H9 (cell line): ENCODE measurements around the gene GYG2. TPM values are rescaled to one million over a fixed set of nuclear protein-coding genes. Genes with fewer than 3 reads are reported as not detected.

Experiments used
- DNase-seq: peaks from one replicate; pipeline ENCODE4 v3.0.0-alpha.2; 2017
- H2AFZ ChIP-seq: one replicate; pipeline ENCODE4 v1.6.1; 2013; ENCODE audit warnings: mild to moderate bottlenecking, low read length, control low read depth, moderate library complexity
- H2AK5ac ChIP-seq: 2 replicates; pipeline ENCODE4 v1.6.1; 2013; ENCODE audit warnings: low read length, control low read depth, mixed read lengths; ENCODE audit not compliant: insufficient read length
- H2BK120ac ChIP-seq: one replicate; pipeline ENCODE4 v1.6.1; 2013; ENCODE audit warnings: low read depth, mild to moderate bottlenecking, low read length, control low read depth, inconsistent platforms; ENCODE audit not compliant: poor library complexity, severe bottlenecking
- H2BK12ac ChIP-seq: 2 replicates; pipeline ENCODE4 v1.6.1; 2013; ENCODE audit warnings: low read length, control low read depth, mixed read lengths, low read depth; ENCODE audit not compliant: insufficient read length
- H2BK15ac ChIP-seq: 2 replicates; pipeline ENCODE4 v1.6.1; 2013; ENCODE audit warnings: low read depth, low read length, control low read depth
- H2BK20ac ChIP-seq: one replicate; pipeline ENCODE4 v1.6.1; 2013; ENCODE audit warnings: low read depth, mild to moderate bottlenecking, low read length, control low read depth, inconsistent platforms; ENCODE audit not compliant: poor library complexity, severe bottlenecking
- H2BK5ac ChIP-seq: 2 replicates; pipeline ENCODE4 v1.6.1; 2013; ENCODE audit warnings: low read length, control low read depth, mixed read lengths; ENCODE audit not compliant: insufficient read length
- H3K14ac ChIP-seq: 2 replicates; pipeline ENCODE4 v1.6.1; 2013; ENCODE audit warnings: low read length, control low read depth; ENCODE audit not compliant: insufficient read depth
- H3K18ac ChIP-seq: 2 replicates; pipeline ENCODE4 v1.6.1; 2013; ENCODE audit warnings: low read depth, mild to moderate bottlenecking, mixed read lengths, low read length, control low read depth; ENCODE audit not compliant: insufficient read length
- H3K23ac ChIP-seq: 2 replicates; pipeline ENCODE4 v1.6.1; 2013; ENCODE audit warnings: low read length, control low read depth, mixed read lengths, low read depth; ENCODE audit not compliant: insufficient read length
- H3K23me2 ChIP-seq: 2 replicates; pipeline ENCODE4 v1.6.1; 2013; ENCODE audit warnings: low read depth, mild to moderate bottlenecking, mixed read lengths, low read length, control low read depth; ENCODE audit not compliant: insufficient read length, poor library complexity, severe bottlenecking
- H3K27ac ChIP-seq: 2 replicates; pipeline ENCODE4 v1.5.1; 2013; ENCODE audit warnings: low read length, control low read depth, mixed read lengths, low read depth; ENCODE audit not compliant: insufficient read length
- H3K27me3 ChIP-seq: 2 replicates; pipeline ENCODE4 v1.6.1; 2013; ENCODE audit warnings: low read length, control low read depth, inconsistent platforms; ENCODE audit not compliant: insufficient read depth
- H3K4ac ChIP-seq: 2 replicates; pipeline ENCODE4 v1.6.1; 2013; ENCODE audit warnings: low read depth, mild to moderate bottlenecking, control low read depth, inconsistent platforms, low read length, moderate library complexity
- H3K4me1 ChIP-seq: 2 replicates; pipeline ENCODE4 v1.6.1; 2013; ENCODE audit warnings: low read length, control low read depth, inconsistent platforms; ENCODE audit not compliant: insufficient read depth
- H3K4me2 ChIP-seq: 2 replicates; pipeline ENCODE4 v1.6.1; 2013; ENCODE audit warnings: low read length, control low read depth, mixed read lengths; ENCODE audit not compliant: insufficient read length, insufficient read depth
- H3K56ac ChIP-seq: 2 replicates; pipeline ENCODE4 v1.6.1; 2013; ENCODE audit warnings: low read depth, mild to moderate bottlenecking, mixed read lengths, low read length, control low read depth; ENCODE audit not compliant: insufficient read length
- H3K79me1 ChIP-seq: 2 replicates; pipeline ENCODE4 v1.6.1; 2013; ENCODE audit warnings: low read depth, mild to moderate bottlenecking, moderate library complexity, low read length, control low read depth, inconsistent platforms; ENCODE audit not compliant: insufficient read depth, poor library complexity, severe bottlenecking
- H3K79me2 ChIP-seq: 2 replicates; pipeline ENCODE4 v1.6.1; 2013; ENCODE audit warnings: low read length, control low read depth, inconsistent platforms; ENCODE audit not compliant: insufficient read depth
- H3K9ac ChIP-seq: 2 replicates; pipeline ENCODE4 v1.6.1; 2013; ENCODE audit warnings: low read length, control low read depth, mixed read lengths; ENCODE audit not compliant: insufficient read length; ENCODE audit errors: extremely low read depth
- H3K9me3 ChIP-seq: one replicate; pipeline ENCODE4 v1.6.1; 2013; ENCODE audit warnings: low read depth, low read length, inconsistent platforms; ENCODE audit not compliant: control insufficient read depth
- H3T11ph ChIP-seq: one replicate; pipeline ENCODE4 v1.6.1; 2013; ENCODE audit warnings: mild to moderate bottlenecking, low read length, control low read depth, inconsistent platforms
- H4K20me1 ChIP-seq: one replicate; pipeline ENCODE4 v1.6.1; 2013; ENCODE audit not compliant: control insufficient read depth, insufficient read length, insufficient read depth
- H4K5ac ChIP-seq: 2 replicates; pipeline ENCODE4 v1.6.1; 2013; ENCODE audit warnings: low read depth, mild to moderate bottlenecking, mixed read lengths, low read length, control low read depth; ENCODE audit not compliant: insufficient read length
- H4K8ac ChIP-seq: replicated peaks from 2 replicates; pipeline ENCODE4 v1.6.1; 2013; ENCODE audit warnings: low read length, control low read depth, mixed read lengths, low read depth; ENCODE audit not compliant: insufficient read length
- H4K91ac ChIP-seq: 2 replicates; pipeline ENCODE4 v1.6.1; 2013; ENCODE audit warnings: low read depth, mild to moderate bottlenecking, moderate library complexity, mixed read lengths, low read length, control low read depth; ENCODE audit not compliant: insufficient read length
- H3K27ac Mint-ChIP-seq, 3 experiments: 2 replicates in 2 of 3; 3 replicates in 1 of 3; pipeline ENCODE4 v1.8.0; 2020 to 2021; ENCODE audit warnings: mixed read lengths in 3 of 3, mild to moderate bottlenecking in 1 of 3, moderate library complexity in 1 of 3
- H3K27me3 Mint-ChIP-seq: 2 replicates; pipeline ENCODE4 v1.8.0; 2021; ENCODE audit warnings: low read depth, mild to moderate bottlenecking, moderate library complexity, mixed read lengths
- H3K36me3 Mint-ChIP-seq, 3 experiments: 2 replicates in 2 of 3; 3 replicates in 1 of 3; pipeline ENCODE4 v1.8.0; 2020 to 2021; ENCODE audit warnings: low read depth in 3 of 3, mixed read lengths in 3 of 3; ENCODE audit not compliant: insufficient read depth in 1 of 3
- H3K4me1 Mint-ChIP-seq, 2 experiments: 2 replicates each; pipeline ENCODE4 v1.8.0; 2020; ENCODE audit warnings: mixed read lengths in 2 of 2
- H3K4me3 Mint-ChIP-seq, 2 experiments: 2 replicates in 1 of 2; 3 replicates in 1 of 2; pipeline ENCODE4 v1.8.0; 2020 to 2021; ENCODE audit warnings: mild to moderate bottlenecking in 2 of 2, mixed read lengths in 2 of 2, moderate library complexity in 1 of 2
- H3K9me3 Mint-ChIP-seq, 2 experiments: 2 replicates in 1 of 2; 3 replicates in 1 of 2; pipeline ENCODE4 v1.8.0; 2020; ENCODE audit warnings: mild to moderate bottlenecking in 2 of 2, mixed read lengths in 2 of 2, moderate library complexity in 1 of 2
- CTCF ChIP-seq: fragments of 200-600 bp; sonication (generic); conservative IDR thresholded peaks from 3 replicates; pipeline ENCODE4 v1.8.0; 2021; ENCODE audit warnings: antibody characterized with exemption, mild to moderate bottlenecking
- WGBS: extraction: QIAGEN DNeasy Blood & Tissue Kit; methylation state at CpG from one replicate; pipeline ENCODE4 v1.1.7; 2013; ENCODE audit warnings: missing lambda C conversion rate, low lambda C conversion rate, mixed read lengths; ENCODE audit not compliant: insufficient read length; ENCODE audit errors: extremely low coverage; 5-methylcytosine and 5-hydroxymethylcytosine counted together
- total RNA-seq: library from RNA; stranded (reverse); gene quantifications from 2 replicates; pipeline ENCODE4 v1.2.1, GENCODE V29; 2021

The GYG2 gene
- total RNA-seq, 1 experiment from 2014 or later, result 95.9 TPM

GRCh38 chrX:2831471-2832228 lies 2.9 kb downstream of the GYG2 start:
- Histone ChIP-seq H2AFZ (no peak overlapping the region), H3K4ac (no peak overlapping the region), H3K27ac (no peak overlapping the region), H3K79me2 (no peaks in the 10 kb centered on the region; the same call in 1 of the 2 replicates), H2BK20ac (no peak overlapping the region), H2AK5ac (no peak overlapping the region), H3K4me1 (peaks cover 5% of the 10 kb centered on the region), H3K18ac (no peak overlapping the region), H3K56ac (no peak overlapping the region), H3K9ac (no peak overlapping the region), H2BK12ac (no peak overlapping the region), H4K91ac (no peak overlapping the region), H2BK15ac (no peak overlapping the region), H3K9me3 (no peaks in the 10 kb centered on the region), H2BK5ac (no peak overlapping the region), H3K27me3 (no peaks in the 10 kb centered on the region; the same call in 1 of the 2 replicates), H4K8ac (no peak overlapping the region), H4K20me1 (no peaks in the 10 kb centered on the region), H3K23me2 (peaks cover 11% of the 10 kb centered on the region), H3T11ph (no peak overlapping the region), H4K5ac (no peak overlapping the region), H3K14ac (no peak overlapping the region), H3K23ac (no peak overlapping the region), H3K4me2 (peak overlapping the region; percentile 17), H3K79me1 (peaks cover 3% of the 10 kb centered on the region), H2BK120ac (no peak overlapping the region)
- Mint-ChIP-seq H3K36me3 (peaks cover 52 to 55% (median 54%) of the 10 kb centered on the region in 3 experiments), H3K4me3 (peak overlapping the region; percentile 9 to 22; a peak in 3 of 5 replicates), H3K4me1 (peaks cover 10 to 13% of the 10 kb centered on the region in 2 experiments), H3K27ac (peak overlapping the region in 1 of 3 experiments; percentile 28; a peak in 2 of 7 replicates), H3K27me3 (no peaks in the 10 kb centered on the region), H3K9me3 (peaks cover 5 to 11% of the 10 kb centered on the region in 2 experiments)
- TF ChIP-seq CTCF, result no peak
- no peak for DNase-seq
- WGBS, result no CpG with 5 or more reads among the region's 14 CpGs
